B cell (primary cell): ENCODE results near the gene C1orf226. TPM values are rescaled to one million over a fixed set of nuclear protein-coding genes. Genes with fewer than 3 reads are reported as not detected.

Experiments used
- ATAC-seq: fragments of 200-7000 bp; cut with Tn5 transposase; one replicate; pipeline ENCODE4 v1.10.0; 2021; ENCODE audit warnings: low read depth, mild to moderate bottlenecking, moderate number of reproducible peaks, moderate library complexity
- CTCF ChIA-PET: fragments of 350-600 bp; sonication (Branson Sonifier 250); formaldehyde crosslinking; loops from one replicate; lab custom pipeline; 2021; ENCODE audit warnings: antibody characterized with exemption, inconsistent platforms; lab: Charles Lee
- POLR2A ChIA-PET: fragments of 350-600 bp; sonication (Branson Sonifier 250); formaldehyde crosslinking; loops from one replicate; lab custom pipeline; 2021; ENCODE audit warnings: antibody characterized with exemption; lab: Charles Lee
- DNase-seq: peaks from one replicate; pipeline ENCODE4 v3.0.0; 2013
- H2AFZ ChIP-seq: 2 replicates; pipeline ENCODE4 v1.6.1; 2012; ENCODE audit warnings: mild to moderate bottlenecking, low read depth, low read length; ENCODE audit not compliant: insufficient read depth, poor library complexity, severe bottlenecking
- H3K27ac ChIP-seq, 2 donors: 1 replicate in 1 of 2; 2 replicates in 1 of 2; pipeline ENCODE4 v1.5.1; 2012 to 2013; ENCODE audit warnings: low read length in 2 of 2, mild to moderate bottlenecking in 2 of 2, moderate library complexity in 1 of 2
- H3K27me3 ChIP-seq, 4 experiments: fragments of 200-600 bp in 1 of 4; sonication (generic) in 1 of 4; replicated peaks in 1 of 4; 1 replicate in 2 of 4; 2 replicates in 2 of 4; pipeline versions ENCODE4 v1.6.1 to v1.7.0; 2013 to 2016; ENCODE audit warnings: low read length in 3 of 4, mild to moderate bottlenecking in 2 of 4, mixed read lengths in 1 of 4, moderate library complexity in 1 of 4; ENCODE audit not compliant: insufficient read depth in 4 of 4, control insufficient read depth in 3 of 4; ENCODE audit errors: control extremely low read depth in 1 of 4
- H3K36me3 ChIP-seq, 2 experiments: replicated peaks in 1 of 2; 1 replicate in 1 of 2; 2 replicates in 1 of 2; pipeline versions ENCODE4 v1.6.1 to v1.7.1; 2013; ENCODE audit warnings: low read length in 1 of 2; ENCODE audit not compliant: insufficient read depth in 2 of 2, control insufficient read depth in 1 of 2; ENCODE audit errors: control extremely low read depth in 1 of 2, extremely low read depth in 1 of 2
- H3K4me1 ChIP-seq, 2 donors: fragments of 200-600 bp in 1 of 2; sonication (generic) in 1 of 2; 1 replicate in 1 of 2; 2 replicates in 1 of 2; pipeline versions ENCODE4 v1.5.1 to v1.6.1; 2013 to 2017; ENCODE audit warnings: low read length in 2 of 2; ENCODE audit not compliant: control insufficient read depth in 2 of 2, insufficient read depth in 2 of 2
- H3K4me2 ChIP-seq: replicated peaks from 2 replicates; pipeline ENCODE3; 2012; ENCODE audit warnings: mild to moderate bottlenecking, low read depth, low read length; ENCODE audit not compliant: poor library complexity, severe bottlenecking
- H3K4me3 ChIP-seq, 5 experiments: fragments of 200-600 bp in 1 of 5; sonication (generic) in 1 of 5; 1 replicate in 3 of 5; 2 replicates in 2 of 5; pipeline versions ENCODE4 v1.5.1 to v1.7.0; 2011 to 2016; ENCODE audit warnings: low read length in 4 of 5, mild to moderate bottlenecking in 4 of 5, low read depth in 2 of 5, control low read depth in 1 of 5, moderate library complexity in 1 of 5; ENCODE audit not compliant: insufficient read depth in 1 of 5; ENCODE audit errors: control extremely low read depth in 1 of 5, extremely low read depth in 1 of 5
- H3K79me2 ChIP-seq: fragments of 200-600 bp; sonication (generic); one replicate; pipeline ENCODE4 v1.6.0; 2016; ENCODE audit warnings: low read length; ENCODE audit not compliant: control insufficient read depth, insufficient read depth
- H3K9ac ChIP-seq: fragments of 200-600 bp; sonication (generic); 2 replicates; pipeline ENCODE4 v1.6.1; 2017; ENCODE audit warnings: mild to moderate bottlenecking, low read length, moderate library complexity
- H3K9me3 ChIP-seq, 3 donors: one replicate each; pipeline versions ENCODE4 v1.6.1 to v1.7.1; 2013; ENCODE audit warnings: low read length in 2 of 3; ENCODE audit not compliant: control insufficient read depth in 2 of 3, insufficient read depth in 1 of 3; ENCODE audit errors: control extremely low read depth in 1 of 3
- H4K20me1 ChIP-seq: 2 replicates; pipeline ENCODE4 v1.6.0; 2012; ENCODE audit warnings: mild to moderate bottlenecking, low read length; ENCODE audit not compliant: insufficient read depth, control insufficient read depth, poor library complexity, severe bottlenecking
- H3K27ac Mint-ChIP-seq: one replicate; pipeline ENCODE4 v1.8.0; 2021; ENCODE audit warnings: mixed read lengths
- H3K27me3 Mint-ChIP-seq: one replicate; pipeline ENCODE4 v1.8.0; 2021; ENCODE audit warnings: mixed read lengths
- H3K4me1 Mint-ChIP-seq: one replicate; pipeline ENCODE4 v1.8.0; 2021; ENCODE audit warnings: mixed read lengths
- H3K4me3 Mint-ChIP-seq: one replicate; pipeline ENCODE4 v1.8.0; 2021; ENCODE audit warnings: mixed read lengths
- H3K9me3 Mint-ChIP-seq: one replicate; pipeline ENCODE4 v1.8.0; 2022; ENCODE audit warnings: mixed read lengths; ENCODE audit not compliant: insufficient read depth
- EZH2 ChIP-seq: IDR thresholded peaks from 2 replicates; pipeline ENCODE4 v1.6.1; 2012; ENCODE audit warnings: borderline replicate concordance, low read depth, mild to moderate bottlenecking, moderate library complexity, low read length; ENCODE audit not compliant: insufficient read depth, poor library complexity, severe bottlenecking
- WGBS: methylation state at CpG from one replicate; pipeline ENCODE4 v1.1.5; 2013; ENCODE audit warnings: missing lambda C conversion rate; ENCODE audit not compliant: insufficient coverage; 5-methylcytosine and 5-hydroxymethylcytosine counted together
- intact Hi-C: fragments of 100-400 bp; cut with micrococcal nuclease; formaldehyde crosslinking; loops from one replicate; pipeline ENCODE4 v1.10.0; 2022
- polyA plus RNA-seq: library from polyadenylated mRNA; depleted of rRNA; stranded (reverse); fragments of >200 nt; gene quantifications from 2 replicates; pipeline ENCODE4 v1.2.3, GENCODE V29; 2012
- total RNA-seq, 2 donors: library from RNA; stranded (reverse); fragments of 120-200 nt in 1 of 2; gene quantifications; 1 replicate in 1 of 2; 2 replicates in 1 of 2; pipeline versions ENCODE4 v1.2.3 to v1.2.4, GENCODE V29; 2013 to 2022
- TF ChIP-seq, protein P1 (sequence below): fragments of 200-600 bp; IDR thresholded peaks from one replicate; pipeline ENCODE4 v1.8.0; 2022; ENCODE audit warnings: antibody characterized with exemption, mild to moderate bottlenecking

Gene C1orf226
- total and polyA plus RNA-seq, 2 donors (not counting 1 experiment from before 2014, with no cell fraction given), result 0.01 to 0.10 TPM

DNA sequence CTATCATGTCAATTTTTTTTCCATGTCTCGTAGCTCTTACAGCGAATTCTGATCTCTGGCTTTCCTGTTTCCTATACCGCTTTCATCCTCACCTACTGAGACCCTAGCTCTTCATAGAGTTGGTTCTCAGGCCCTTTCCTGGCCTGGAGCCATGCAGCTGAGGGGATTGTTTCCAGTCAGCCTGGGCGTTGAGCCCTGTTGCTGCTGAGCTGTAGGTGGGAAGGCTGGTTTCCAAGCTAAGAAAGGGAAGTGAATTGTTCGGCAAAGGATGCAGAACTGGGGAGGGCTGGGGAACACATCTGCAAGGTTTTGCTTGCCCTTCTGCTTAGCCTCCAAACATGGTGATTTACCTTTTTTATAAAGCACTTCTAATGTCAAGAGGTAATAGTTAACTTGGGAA lies 46.4 kb upstream of the C1orf226 start:
- ATAC-seq (no peak), DNase-seq (no peak)
- Mint-ChIP-seq H3K9me3 (no peaks in the 10 kb centered on the region), H3K4me1 (no peaks in the 10 kb centered on the region), H3K27me3 (peaks cover 39% of the 10 kb centered on the region), H3K27ac (no peak overlapping the region), H3K4me3 (no peak overlapping the region)
- 62% methylated on average over 2 of the region's 5 CpGs for WGBS
- Histone ChIP-seq H3K9ac (no peak overlapping the region), H3K4me3 (no peak overlapping the region), H3K27me3 (peaks cover 0 to 5% (median 0%) of the 10 kb centered on the region in 4 experiments), H3K4me1 (no peaks in the 10 kb centered on the region), H4K20me1 (no peaks in the 10 kb centered on the region), H3K36me3 (no peaks in the 10 kb centered on the region), H3K27ac (no peak overlapping the region), H2AFZ (no peak overlapping the region), H3K4me2 (no peak overlapping the region), H3K9me3 (no peaks in the 10 kb centered on the region), H3K79me2 (no peaks in the 10 kb centered on the region)
- POLR2A ChIA-PET, result no interaction called here
- TF ChIP-seq EZH2, result no peak
- TF ChIP-seq, protein P1, sequence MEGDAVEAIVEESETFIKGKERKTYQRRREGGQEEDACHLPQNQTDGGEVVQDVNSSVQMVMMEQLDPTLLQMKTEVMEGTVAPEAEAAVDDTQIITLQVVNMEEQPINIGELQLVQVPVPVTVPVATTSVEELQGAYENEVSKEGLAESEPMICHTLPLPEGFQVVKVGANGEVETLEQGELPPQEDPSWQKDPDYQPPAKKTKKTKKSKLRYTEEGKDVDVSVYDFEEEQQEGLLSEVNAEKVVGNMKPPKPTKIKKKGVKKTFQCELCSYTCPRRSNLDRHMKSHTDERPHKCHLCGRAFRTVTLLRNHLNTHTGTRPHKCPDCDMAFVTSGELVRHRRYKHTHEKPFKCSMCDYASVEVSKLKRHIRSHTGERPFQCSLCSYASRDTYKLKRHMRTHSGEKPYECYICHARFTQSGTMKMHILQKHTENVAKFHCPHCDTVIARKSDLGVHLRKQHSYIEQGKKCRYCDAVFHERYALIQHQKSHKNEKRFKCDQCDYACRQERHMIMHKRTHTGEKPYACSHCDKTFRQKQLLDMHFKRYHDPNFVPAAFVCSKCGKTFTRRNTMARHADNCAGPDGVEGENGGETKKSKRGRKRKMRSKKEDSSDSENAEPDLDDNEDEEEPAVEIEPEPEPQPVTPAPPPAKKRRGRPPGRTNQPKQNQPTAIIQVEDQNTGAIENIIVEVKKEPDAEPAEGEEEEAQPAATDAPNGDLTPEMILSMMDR, result no peak
- CTCF ChIA-PET, result no interaction called here
- intact Hi-C loops, result no loop called here

DNA sequence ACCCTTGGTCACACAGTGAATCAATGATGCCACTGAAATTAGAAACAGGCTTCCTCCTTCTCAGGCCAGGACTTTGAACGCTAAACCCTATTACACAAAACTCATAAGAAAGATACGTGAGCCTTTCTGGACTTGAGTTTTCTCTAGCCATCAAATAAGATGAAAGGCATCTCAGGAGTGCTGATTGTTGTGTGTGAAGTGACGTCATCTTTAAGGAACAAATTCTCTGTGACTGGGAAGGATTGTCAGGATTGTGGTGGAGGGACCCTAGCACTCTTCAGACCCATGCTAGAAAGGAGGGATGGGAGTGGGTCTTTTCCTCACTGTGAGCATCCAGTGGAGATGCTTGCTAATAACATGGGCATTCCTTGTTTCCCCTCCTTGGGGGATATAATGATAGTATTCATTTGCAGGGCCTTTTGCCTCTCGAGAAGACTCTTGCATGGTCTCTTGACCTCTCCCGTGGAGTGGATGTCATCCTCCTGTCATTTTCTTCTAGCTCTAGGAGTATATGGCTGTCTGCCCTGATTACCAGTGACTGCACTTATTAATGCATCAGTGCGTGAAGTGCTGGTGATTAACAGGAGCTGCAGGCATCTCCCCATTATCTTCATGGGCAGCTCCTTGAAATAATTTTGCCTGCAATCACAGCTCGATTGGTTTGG lies 44.8 kb upstream of the C1orf226 start:
- TF ChIP-seq, protein P1, result no peak
- no peak for TF ChIP-seq EZH2
- H3K27me3 Mint-ChIP-seq, result peaks cover 30% of the 10 kb centered on the region
- ATAC-seq (no peak), DNase-seq (no peak)
- Histone ChIP-seq H2AFZ (no peak overlapping the region), H3K79me2 (no peaks in the 10 kb centered on the region), H3K27me3 (peaks cover 0 to 5% (median 0%) of the 10 kb centered on the region in 4 experiments), H3K36me3 (no peaks in the 10 kb centered on the region), H4K20me1 (no peaks in the 10 kb centered on the region), H3K4me3 (no peak overlapping the region), H3K9ac (no peak overlapping the region), H3K9me3 (no peaks in the 10 kb centered on the region), H3K27ac (no peak overlapping the region), H3K4me2 (no peak overlapping the region), H3K4me1 (no peaks in the 10 kb centered on the region)
- 60% methylated on average over 1 of the region's 7 CpGs for WGBS
- intact Hi-C loops, result no loop called here
- H3K4me1 Mint-ChIP-seq, result no peaks in the 10 kb centered on the region
- no peak overlapping the region for H3K27ac Mint-ChIP-seq
- POLR2A ChIA-PET, result no interaction called here
- CTCF ChIA-PET, result no interaction called here
- no peaks in the 10 kb centered on the region for H3K9me3 Mint-ChIP-seq
- H3K4me3 Mint-ChIP-seq, result no peak overlapping the region
